K562 (cell line): ENCODE results near the gene ITPA. TPM values are rescaled to one million over a fixed set of nuclear protein-coding genes. Genes with fewer than 3 reads are reported as not detected.

ENCODE experiments used
- ATAC-seq: fragments of 200-7000 bp; cut with Tn5 transposase; 3 replicates; pipeline ENCODE4 v1.9.1; 2020; ENCODE audit warnings: moderate library complexity
- BruUV-seq: library from RNA; stranded (reverse); fragments of 400-500 nt; replicated peaks from 2 replicates; lab custom pipeline; 2021; lab: Mats Ljungman, UMichigan
- CTCF ChIA-PET: fragments of 300-600 bp; formaldehyde crosslinking; extraction: SDS; loops from one replicate; lab custom pipeline; 2021; ENCODE audit warnings: low intra/inter-chr PET ratio; lab: Yijun Ruan, JAX
- POLR2A ChIA-PET: fragments of 300-600, 350-650 bp; sonication (Branson Sonifier 250); formaldehyde crosslinking; extraction: SDS; loops from one replicate; lab custom pipeline; 2021; ENCODE audit warnings: antibody characterized with exemption, inconsistent platforms; lab: Yijun Ruan, JAX
- DNase-seq, 4 experiments: peaks; one replicate each; pipeline versions ENCODE4 v3.0.0 to v3.0.0-alpha.2; 2011 to 2018; ENCODE audit warnings: low spot score in 3 of 4, mixed read lengths in 3 of 4; ENCODE audit errors: extremely low read depth in 1 of 4
- FAIRE-seq: peaks from 2 replicates; lab custom pipeline; 2011; peaks lifted over from hg19 to GRCh38; lab: Jason Lieb, UNC
- H2AFZ ChIP-seq: 2 replicates; pipeline ENCODE4 v1.6.0; 2011; ENCODE audit warnings: low read depth, low read length, control low read depth, inconsistent platforms
- H3K27ac ChIP-seq: fragments of 200-600 bp; 3 replicates; pipeline ENCODE4 v1.8.0; 2011; ENCODE audit warnings: low read depth, mild to moderate bottlenecking, control low read depth, inconsistent platforms, low read length, moderate library complexity, mixed read lengths; ENCODE audit errors: extremely low read depth
- H3K27me3 ChIP-seq, 2 experiments: fragments of 300-600 bp in 1 of 2; 2 replicates in 1 of 2; 3 replicates in 1 of 2; pipeline versions ENCODE4 v1.6.0 to v1.8.0; 2011; ENCODE audit warnings: inconsistent platforms in 2 of 2, low read length in 2 of 2, mild to moderate bottlenecking in 1 of 2, mixed read lengths in 1 of 2, moderate library complexity in 1 of 2; ENCODE audit not compliant: control insufficient read depth in 2 of 2, insufficient read depth in 2 of 2
- H3K36me3 ChIP-seq: fragments of 300-600 bp; 3 replicates; pipeline ENCODE4 v1.8.0; 2011; ENCODE audit warnings: mild to moderate bottlenecking, low read length, inconsistent platforms; ENCODE audit not compliant: control insufficient read depth, insufficient read depth
- H3K4me1 ChIP-seq, 2 experiments: fragments of 200-600 bp in 1 of 2; replicated peaks in 1 of 2; 2 replicates in 1 of 2; 3 replicates in 1 of 2; pipeline versions ENCODE4 v1.5.1 to v1.8.0; 2011; ENCODE audit warnings: inconsistent platforms in 2 of 2, low read length in 2 of 2, mild to moderate bottlenecking in 1 of 2, mixed read lengths in 1 of 2, moderate library complexity in 1 of 2; ENCODE audit not compliant: control insufficient read depth in 2 of 2, insufficient read depth in 2 of 2
- H3K4me2 ChIP-seq: 2 replicates; pipeline ENCODE4 v1.6.1; 2011; ENCODE audit warnings: low read length, control low read depth, inconsistent platforms, mixed read lengths; ENCODE audit not compliant: insufficient read depth
- H3K4me3 ChIP-seq: fragments of 200-600 bp; sonication (generic), shearing (Covaris generic); 2 replicates; pipeline ENCODE4 v1.5.1; 2016; ENCODE audit warnings: control low read depth, inconsistent platforms
- H3K79me2 ChIP-seq: fragments of 200-600 bp; 3 replicates; pipeline ENCODE4 v1.8.0; 2011; ENCODE audit warnings: low read length, inconsistent platforms; ENCODE audit not compliant: control insufficient read depth, insufficient read depth
- H3K9ac ChIP-seq, 2 experiments: 2 replicates each; pipeline versions ENCODE4 v1.6.0 to v1.6.1; 2011; ENCODE audit warnings: low read depth in 2 of 2, low read length in 2 of 2, control low read depth in 1 of 2, inconsistent platforms in 1 of 2, mild to moderate bottlenecking in 1 of 2, mixed read lengths in 1 of 2; ENCODE audit not compliant: insufficient read depth in 1 of 2
- H3K9me1 ChIP-seq: one replicate; pipeline ENCODE4 v1.6.0; 2011; ENCODE audit warnings: inconsistent platforms, mild to moderate bottlenecking, low read length, moderate library complexity; ENCODE audit not compliant: control insufficient read depth, insufficient read depth
- H3K9me3 ChIP-seq: replicated peaks from 2 replicates; pipeline ENCODE4 v1.5.1; 2011; ENCODE audit warnings: low read depth, low read length, inconsistent platforms; ENCODE audit not compliant: control insufficient read depth, insufficient read depth
- H4K20me1 ChIP-seq: replicated peaks from 2 replicates; pipeline ENCODE4 v1.6.1; 2011; ENCODE audit warnings: low read length, inconsistent platforms, mixed read lengths; ENCODE audit not compliant: control insufficient read depth, insufficient read depth
- BHLHE40 ChIP-seq: IDR thresholded peaks from 2 replicates; pipeline ENCODE4 v1.6.1; 2011; ENCODE audit warnings: low read length, improper control_type of control experiment
- CREM ChIP-seq: IDR thresholded peaks from 2 replicates; pipeline ENCODE4 v1.6.1; 2014; ENCODE audit warnings: antibody characterized with exemption, low read depth
- MLLT1 ChIP-seq, 2 experiments: fragments of 450-650 bp; IDR thresholded peaks; 2 replicates each; pipeline ENCODE4 v1.6.1; 2016
- SIX5 ChIP-seq, 2 experiments: IDR thresholded peaks; 2 replicates each; pipeline ENCODE4 v1.6.1; 2011; ENCODE audit warnings: low read length in 2 of 2, borderline replicate concordance in 1 of 2, low read depth in 1 of 2, mild to moderate bottlenecking in 1 of 2, moderate library complexity in 1 of 2; ENCODE audit not compliant: insufficient read depth in 1 of 2
- TCF15 ChIP-seq: fragments of 250-450 bp; sonication (Bioruptor Pico); IDR thresholded peaks from 2 replicates; pipeline ENCODE4 v1.8.0; 2022; ENCODE audit warnings: moderate library complexity, mild to moderate bottlenecking, inconsistent platforms
- TCF7 ChIP-seq: sonication (generic); IDR thresholded peaks from 2 replicates; pipeline ENCODE4 v1.6.1; 2016; ENCODE audit warnings: antibody characterized with exemption, borderline replicate concordance
- TCF7L2 ChIP-seq: fragments of 150-350 bp; IDR thresholded peaks from 2 replicates; pipeline ENCODE4 v1.6.1; 2016; ENCODE audit warnings: low read depth, mild to moderate bottlenecking, low read length, moderate library complexity
- ZNF239 ChIP-seq: fragments of 250-450 bp; sonication (Bioruptor Pico); IDR thresholded peaks from 2 replicates; pipeline ENCODE4 v1.4.0; 2020; ENCODE audit warnings: mild to moderate bottlenecking
- ZNF408 ChIP-seq: fragments of 250-450 bp; sonication (Bioruptor Pico); IDR thresholded peaks from 2 replicates; pipeline ENCODE4 v1.4.0; 2020; ENCODE audit warnings: low read depth, mild to moderate bottlenecking, moderate library complexity
- ZNF785 ChIP-seq: fragments of 250-450 bp; sonication (Bioruptor Pico); IDR thresholded peaks from 2 replicates; pipeline ENCODE4 v1.4.0; 2020; ENCODE audit warnings: mild to moderate bottlenecking
- WGBS: fragments of 100-300 bp; shearing (Covaris generic); methylation state at CpG from one replicate; pipeline ENCODE4 v1.1.6; 2016; ENCODE audit warnings: low coverage, mixed read lengths; ENCODE audit not compliant: insufficient coverage; ENCODE audit errors: missing lambda C conversion rate; 5-methylcytosine and 5-hydroxymethylcytosine counted together
- in situ Hi-C: fragments of 300-500 bp; cut with MboI; formaldehyde crosslinking; loops from 4 replicates; pipeline ENCODE4 v1.15.0; 2018; ENCODE audit warnings: inconsistent platforms, mixed read lengths
- intact Hi-C: fragments of 100-400 bp; cut with micrococcal nuclease; formaldehyde crosslinking; loops from 2 replicates; pipeline ENCODE4 v1.14.2; 2022
- polyA plus RNA-seq, 8 experiments: library from polyadenylated mRNA; depleted of rRNA in 4 of 8; stranded (reverse) in 5 of 8; unstranded in 3 of 8; fragments of >200 nt; fragmentation: Nextera tagmentation in 2 of 8; fragmentation: Illumina TruSeq in 1 of 8; extraction: Ambion mirVana in 2 of 8; extraction: Trizol in 1 of 8; gene quantifications; 2 replicates each; pipeline versions ENCODE4 v1.2.1 to v1.2.3, GENCODE V29; 2011 to 2014; ENCODE audit warnings: inconsistent platforms in 1 of 8, missing spikeins in 1 of 8
- total RNA-seq, 7 experiments: library from RNA; depleted of rRNA in 6 of 7; stranded (reverse); fragments of >200 nt in 6 of 7; fragmentation: Illumina TruSeq in 2 of 7; extraction: Trizol in 2 of 7; gene quantifications; 2 replicates each; pipeline versions ENCODE4 v1.2.1 to v1.2.3, GENCODE V29; 2011 to 2021; ENCODE audit warnings: low replicate concordance in 1 of 7

The ITPA gene
- total and polyA plus RNA-seq, 9 of the 15 experiments (the other 6 are each of a cell fraction or from before 2014, with no cell fraction given): 5.0 to 79.7 (median 36.7) TPM

GRCh38 chr20:3231116-3231515 lies 21.8 kb downstream of the ITPA start:
- in situ Hi-C loops: no loop called here

More at GRCh38 chr20:3231116-3231515, 21.8 kb downstream of the ITPA start:
- ATAC-seq (no peak), DNase-seq (no peak), FAIRE-seq (no peak)
- Histone ChIP-seq H3K4me3 (no peak overlapping the region), H3K4me1 (peaks cover 0 to 24% of the 10 kb centered on the region in 2 experiments; a peak in 2 of 5 replicates), H3K27me3 (0 out of 5 replicates have a peak, but pooled peaks cover 0 to 7% of the 10 kb centered on the region in 2 experiments), H2AFZ (no peak overlapping the region), H4K20me1 (no peaks in the 10 kb centered on the region), H3K9ac (no peak overlapping the region), H3K79me2 (no peaks in the 10 kb centered on the region), H3K27ac (no peak overlapping the region), H3K4me2 (no peak overlapping the region), H3K9me1 (no peaks in the 10 kb centered on the region), H3K36me3 (no peaks in the 10 kb centered on the region)
- WGBS: 79% methylated on average over 5 of the region's 21 CpGs
- POLR2A ChIA-PET: no interaction called here
- BruUV-seq: no TSS peak
- intact Hi-C loops: no loop called here
- TF ChIP-seq TCF15 (CRISPR knock-in tag): no peak
- TF ChIP-seq SIX5 (IDR thresholded peaks at IDR 0.05; ENCODE audit: borderline replicate concordance in 1 of 2, insufficient read depth in 1 of 2, low read depth in 1 of 2, low read length in 2 of 2): no peak
- no peak for TF ChIP-seq ZNF408 (CRISPR knock-in tag)
- no peak for TF ChIP-seq BHLHE40
- no peak for TF ChIP-seq ZNF239 (CRISPR knock-in tag)
- TF ChIP-seq ZNF785 (CRISPR knock-in tag): no peak
- no peak for TF ChIP-seq TCF7L2
- no peak for TF ChIP-seq TCF7
- TF ChIP-seq MLLT1 (IDR thresholded peaks at IDR 0.05): no peak
- no peak for TF ChIP-seq CREM
- TF ChIP-seq, all 486 proteins: peak for 0
- H3K9me3 ChIP-seq: no peaks in the 10 kb centered on the region
- CTCF ChIA-PET: no interaction called here
